Measurements from ENCODE around the gene ASCL3.
"Not testable (repeated sequence)": the region's sequence is repeated elsewhere in the genome, so short reads cannot be mapped to it uniquely, and the experiment has no call there.

GRCh38 chr11:8986772-8987171 is 44.0 kb upstream of the ASCL3 start:
- TF ChIP-seq CTCF (IDR thresholded peaks at IDR 0.05; ENCODE audit: insufficient read depth, low read length); REST (IDR thresholded peaks at IDR 0.05; ENCODE audit: insufficient replicate concordance, low read depth): not testable (repeated sequence)
